Suprapubic skin (tissue), 4 donors: Measurements from ENCODE around the gene LACTB.

Experiments used
- CTCF ChIP-seq, 2 donors: fragments of 200-600 bp in 1 of 2; fragments of 450-650 bp in 1 of 2; sonication (generic) in 1 of 2; IDR thresholded peaks; one replicate each; pipeline ENCODE4 v1.5.1; 2016 to 2019; ENCODE audit warnings: antibody characterized with exemption in 2 of 2, mild to moderate bottlenecking in 1 of 2, moderate library complexity in 1 of 2
- EP300 ChIP-seq: sonication (generic); formaldehyde crosslinking; IDR thresholded peaks from one replicate; pipeline ENCODE4 v1.6.1; 2017; ENCODE audit warnings: antibody characterized with exemption
- POLR2A ChIP-seq, 2 donors: fragments of 450-650 bp; IDR thresholded peaks; one replicate each; pipeline ENCODE4 v1.6.1; 2017; ENCODE audit warnings: antibody characterized with exemption in 2 of 2, mild to moderate bottlenecking in 2 of 2, moderate library complexity in 2 of 2
- POLR2AphosphoS5 ChIP-seq, 3 donors: sonication (generic); formaldehyde crosslinking; IDR thresholded peaks; one replicate each; pipeline ENCODE4 v1.6.1; 2017; ENCODE audit warnings: antibody characterized with exemption in 3 of 3

GRCh38 chr15:63075984-63076713 lies 45.5 kb upstream of the LACTB start:
- TF ChIP-seq CTCF (IDR thresholded peaks at IDR 0.05) (no peak), POLR2A (IDR thresholded peaks at IDR 0.05) (no peak), POLR2AphosphoS5 (IDR thresholded peaks at IDR 0.05) (no peak), EP300 (no peak)
